IMR-90 (cell line): ENCODE results near the gene NKD1. TPM values are rescaled to one million over a fixed set of nuclear protein-coding genes. Genes with fewer than 3 reads are reported as not detected.

ENCODE experiments used
- ATAC-seq: fragments of 200-7000 bp; cut with Tn5 transposase; 2 replicates; pipeline ENCODE4 v1.9.1; 2020; ENCODE audit warnings: low read depth, mild to moderate bottlenecking, moderate library complexity
- BruUV-seq: library from RNA; stranded (reverse); fragments of 400-500 nt; replicated peaks from 2 replicates; lab custom pipeline; 2021; lab: Mats Ljungman, UMichigan
- CTCF ChIA-PET: fragments of 300-600 bp; formaldehyde crosslinking; extraction: SDS; loops from one replicate; lab custom pipeline; 2021; ENCODE audit warnings: antibody characterized with exemption; lab: Yijun Ruan, JAX
- POLR2A ChIA-PET: fragments of 300-600 bp; sonication (Branson Sonifier 250); formaldehyde crosslinking; loops from one replicate; lab custom pipeline; 2022; ENCODE audit warnings: antibody characterized with exemption; ENCODE audit not compliant: unreplicated experiment; lab: Charles Lee
- DNase-seq: peaks from one replicate; pipeline ENCODE4 v3.0.0; 2013
- H2AFZ ChIP-seq: replicated peaks from 2 replicates; pipeline ENCODE3; 2013; ENCODE audit warnings: low read length, mild to moderate bottlenecking; ENCODE audit not compliant: poor library complexity
- H2AK5ac ChIP-seq: 2 replicates; pipeline ENCODE4 v1.6.1; 2013; ENCODE audit warnings: low read depth, low read length, inconsistent platforms
- H2AK9ac ChIP-seq: replicated peaks from 2 replicates; pipeline ENCODE3; 2013; ENCODE audit warnings: mild to moderate bottlenecking, low read depth, low read length, moderate library complexity; ENCODE audit not compliant: poor library complexity
- H2BK120ac ChIP-seq: 2 replicates; pipeline ENCODE4 v1.6.1; 2013; ENCODE audit warnings: low read depth, low read length, inconsistent platforms
- H2BK15ac ChIP-seq: 3 replicates; pipeline ENCODE4 v1.6.1; 2013; ENCODE audit warnings: low read depth, low read length, inconsistent platforms
- H2BK20ac ChIP-seq: 2 replicates; pipeline ENCODE4 v1.6.1; 2013; ENCODE audit warnings: low read depth, mild to moderate bottlenecking, inconsistent platforms, low read length, moderate library complexity
- H2BK5ac ChIP-seq: 2 replicates; pipeline ENCODE4 v1.6.1; 2013; ENCODE audit warnings: mild to moderate bottlenecking, low read depth, low read length, inconsistent platforms; ENCODE audit not compliant: poor library complexity, severe bottlenecking
- H3K14ac ChIP-seq: replicated peaks from 2 replicates; pipeline ENCODE4 v1.6.1; 2013; ENCODE audit warnings: low read depth, low read length, inconsistent platforms
- H3K18ac ChIP-seq: 2 replicates; pipeline ENCODE4 v1.6.1; 2013; ENCODE audit warnings: low read depth, low read length, control low read depth
- H3K23ac ChIP-seq: 2 replicates; pipeline ENCODE4 v1.6.1; 2013; ENCODE audit warnings: low read depth, low read length, inconsistent platforms
- H3K27ac ChIP-seq: 2 replicates; pipeline ENCODE4 v1.5.1; 2013; ENCODE audit warnings: mild to moderate bottlenecking, control low read depth, low read length; ENCODE audit not compliant: insufficient read depth
- H3K27me3 ChIP-seq: 2 replicates; pipeline ENCODE4 v1.6.1; 2013; ENCODE audit warnings: low read length; ENCODE audit not compliant: control insufficient read depth, insufficient read depth
- H3K36me3 ChIP-seq: 2 replicates; pipeline ENCODE4 v1.6.1; 2013; ENCODE audit warnings: low read length, mixed read lengths; ENCODE audit not compliant: control insufficient read depth, insufficient read depth
- H3K4ac ChIP-seq: 2 replicates; pipeline ENCODE4 v1.6.1; 2013; ENCODE audit warnings: low read depth, low read length, inconsistent platforms
- H3K4me1 ChIP-seq: 2 replicates; pipeline ENCODE4 v1.6.1; 2013; ENCODE audit warnings: low read length, mixed read lengths; ENCODE audit not compliant: control insufficient read depth, insufficient read depth
- H3K4me2 ChIP-seq: 2 replicates; pipeline ENCODE4 v1.6.1; 2013; ENCODE audit warnings: low read depth, mild to moderate bottlenecking, control low read depth, low read length, moderate library complexity
- H3K4me3 ChIP-seq: 2 replicates; pipeline ENCODE4 v1.5.1; 2013; ENCODE audit warnings: low read depth, mild to moderate bottlenecking, control low read depth, low read length, moderate library complexity; ENCODE audit not compliant: insufficient read depth
- H3K56ac ChIP-seq: 2 replicates; pipeline ENCODE4 v1.6.1; 2013; ENCODE audit warnings: low read length, inconsistent platforms; ENCODE audit not compliant: insufficient read depth; ENCODE audit errors: extremely low read depth
- H3K79me1 ChIP-seq, 2 experiments: 2 replicates each; pipeline ENCODE4 v1.6.1; 2013; ENCODE audit warnings: low read length in 2 of 2, inconsistent platforms in 1 of 2, low read depth in 1 of 2
- H3K9ac ChIP-seq: 2 replicates; pipeline ENCODE4 v1.6.1; 2013; ENCODE audit warnings: low read depth, low read length, control low read depth
- H3K9me1 ChIP-seq: 2 replicates; pipeline ENCODE4 v1.6.1; 2013; ENCODE audit warnings: low read length, inconsistent platforms; ENCODE audit not compliant: insufficient read depth
- H3K9me3 ChIP-seq: 2 replicates; pipeline ENCODE4 v1.6.1; 2013; ENCODE audit warnings: low read length; ENCODE audit not compliant: control insufficient read depth, insufficient read depth
- H4K20me1 ChIP-seq: 2 replicates; pipeline ENCODE4 v1.6.1; 2013; ENCODE audit warnings: low read length, inconsistent platforms; ENCODE audit not compliant: insufficient read depth
- H4K5ac ChIP-seq: 2 replicates; pipeline ENCODE4 v1.6.1; 2013; ENCODE audit warnings: mild to moderate bottlenecking, low read depth, low read length, control low read depth
- H4K8ac ChIP-seq, 2 experiments: 2 replicates each; pipeline ENCODE4 v1.6.1; 2013; ENCODE audit warnings: low read depth in 2 of 2, low read length in 2 of 2, control low read depth in 1 of 2, inconsistent platforms in 1 of 2
- H4K91ac ChIP-seq: 2 replicates; pipeline ENCODE4 v1.6.1; 2013; ENCODE audit warnings: low read depth, low read length, inconsistent platforms; ENCODE audit not compliant: insufficient read depth
- BHLHE40 ChIP-seq: fragments of 150-350 bp; IDR thresholded peaks from 2 replicates; pipeline ENCODE4 v1.6.1; 2016; ENCODE audit warnings: mild to moderate bottlenecking, low read depth, low read length
- CEBPB ChIP-seq: IDR thresholded peaks from 2 replicates; pipeline ENCODE4 v1.6.1; 2012; ENCODE audit warnings: low read depth, low read length, improper control_type of control experiment
- ELK1 ChIP-seq: fragments of 150-350 bp; IDR thresholded peaks from 2 replicates; pipeline ENCODE4 v1.6.1; 2016; ENCODE audit warnings: low read depth, mild to moderate bottlenecking, low read length, moderate library complexity, borderline replicate concordance
- FOS ChIP-seq: fragments of 150-350 bp; IDR thresholded peaks from 2 replicates; pipeline ENCODE4 v1.6.1; 2016; ENCODE audit warnings: low read depth, low read length
- MAFK ChIP-seq: IDR thresholded peaks from 2 replicates; pipeline ENCODE4 v1.6.1; 2012; ENCODE audit warnings: low read depth, low read length, improper control_type of control experiment
- MAZ ChIP-seq: IDR thresholded peaks from 2 replicates; pipeline ENCODE4 v1.6.1; 2012; ENCODE audit warnings: low read depth, mild to moderate bottlenecking, low read length, improper control_type of control experiment, moderate library complexity, borderline replicate concordance
- NFE2L2 ChIP-seq: fragments of 150-350 bp; IDR thresholded peaks from 2 replicates; pipeline ENCODE4 v1.6.1; 2016; ENCODE audit warnings: low read depth, mild to moderate bottlenecking, low read length
- POLR2A ChIP-seq: IDR thresholded peaks from 2 replicates; pipeline ENCODE4 v1.6.1; 2012; ENCODE audit warnings: mild to moderate bottlenecking, low read depth, low read length
- RAD21 ChIP-seq: IDR thresholded peaks from 2 replicates; pipeline ENCODE4 v1.6.1; 2012; ENCODE audit warnings: low read length, improper control_type of control experiment
- RFX5 ChIP-seq: IDR thresholded peaks from 2 replicates; pipeline ENCODE4 v1.8.0; 2012; ENCODE audit warnings: low read depth, mild to moderate bottlenecking, low read length, moderate library complexity
- SMC3 ChIP-seq: fragments of 150-350 bp; IDR thresholded peaks from 2 replicates; pipeline ENCODE4 v1.6.1; 2016; ENCODE audit warnings: low read depth, mild to moderate bottlenecking, antibody characterized with exemption, low read length, moderate library complexity
- WGBS, 2 experiments: methylation state at CpG; one replicate each; pipeline versions ENCODE4 v1.1.5 to v1.1.7; 2013; ENCODE audit warnings: missing lambda C conversion rate in 2 of 2; ENCODE audit not compliant: insufficient read length in 1 of 2; ENCODE audit errors: extremely low coverage in 2 of 2; 5-methylcytosine and 5-hydroxymethylcytosine counted together
- dilution Hi-C: fragments of 300-500 bp; cut with HindIII; formaldehyde crosslinking; loops from one replicate; pipeline ENCODE4 v1.14.3; 2018; ENCODE audit warnings: low sequenced_read_pairs; ENCODE audit not compliant: unreplicated experiment
- in situ Hi-C: fragments of 300-500 bp; cut with MboI; formaldehyde crosslinking; loops from 3 replicates; pipeline ENCODE4 v1.14.3; 2019; ENCODE audit warnings: low sequenced_read_pairs, inconsistent platforms, mixed read lengths
- intact Hi-C: fragments of 100-400 bp; cut with micrococcal nuclease; formaldehyde crosslinking; loops from 2 replicates; pipeline ENCODE4 v1.10.0; 2022
- polyA plus RNA-seq, 3 experiments: library from polyadenylated mRNA; depleted of rRNA; stranded (reverse); fragments of >200 nt; gene quantifications; 2 replicates each; pipeline ENCODE4 v1.2.3, GENCODE V29; 2012; ENCODE audit warnings: low replicate concordance in 1 of 3
- total RNA-seq: library from RNA; depleted of rRNA; stranded (reverse); fragments of >200 nt; gene quantifications from 2 replicates; pipeline ENCODE4 v1.2.3, GENCODE V29; 2012
- TF ChIP-seq, protein P1 (sequence below): fragments of 150-350 bp; IDR thresholded peaks from 2 replicates; pipeline ENCODE4 v1.6.1; 2017; ENCODE audit warnings: mild to moderate bottlenecking, antibody characterized with exemption, low read length, low read depth

Gene NKD1
- total and polyA plus RNA-seq, 2 of the 4 experiments (the other 2 are of a cell fraction) = not detected

GRCh38 chr16:50538411-50539052 is 9.7 kb upstream of the NKD1 start:
- no peak for DNase-seq
- WGBS, 2 experiments = no CpG with 5 or more reads among the region's 11 CpGs
- BruUV-seq = no TSS peak

More at GRCh38 chr16:50538411-50539052, 9.7 kb upstream of the NKD1 start:
- Histone ChIP-seq H4K5ac (no peak overlapping the region), H2AK9ac (no peak overlapping the region), H2BK20ac (no peak overlapping the region), H2AFZ (no peak overlapping the region), H2BK120ac (no peak overlapping the region), H3K9me1 (no peaks in the 10 kb centered on the region), H4K91ac (no peak overlapping the region), H3K27ac (no peak overlapping the region), H3K4ac (no peak overlapping the region), H3K4me2 (no peak overlapping the region), H3K23ac (no peak overlapping the region), H3K27me3 (peaks cover 4% of the 10 kb centered on the region; the same call in 1 of the 2 replicates), H3K9me3 (no peaks in the 10 kb centered on the region), H3K18ac (no peak overlapping the region), H4K8ac (no peak overlapping the region), H2BK5ac (no peak overlapping the region), H4K20me1 (no peaks in the 10 kb centered on the region), H3K14ac (no peak overlapping the region), H3K36me3 (no peaks in the 10 kb centered on the region), H3K56ac (no peak overlapping the region), H3K9ac (no peak overlapping the region), H3K4me1 (no peaks in the 10 kb centered on the region), H3K79me1 (no peaks in the 10 kb centered on the region), H3K4me3 (no peak overlapping the region), H2AK5ac (no peak overlapping the region), H2BK15ac (no peak overlapping the region)
- POLR2A ChIA-PET = no interaction called here
- CTCF ChIA-PET = no interaction called here
- dilution Hi-C loops (no loop called here), intact Hi-C loops (no loop called here), in situ Hi-C loops (no loop called here)
- ATAC-seq = no peak
- TF ChIP-seq NFE2L2 (no peak), SMC3 (no peak), MAFK (no peak), POLR2A (no peak), RFX5 (no peak), FOS (no peak), MAZ (no peak), ELK1 (no peak), BHLHE40 (no peak), CEBPB (no peak), RAD21 (no peak)
- TF ChIP-seq, protein P1, sequence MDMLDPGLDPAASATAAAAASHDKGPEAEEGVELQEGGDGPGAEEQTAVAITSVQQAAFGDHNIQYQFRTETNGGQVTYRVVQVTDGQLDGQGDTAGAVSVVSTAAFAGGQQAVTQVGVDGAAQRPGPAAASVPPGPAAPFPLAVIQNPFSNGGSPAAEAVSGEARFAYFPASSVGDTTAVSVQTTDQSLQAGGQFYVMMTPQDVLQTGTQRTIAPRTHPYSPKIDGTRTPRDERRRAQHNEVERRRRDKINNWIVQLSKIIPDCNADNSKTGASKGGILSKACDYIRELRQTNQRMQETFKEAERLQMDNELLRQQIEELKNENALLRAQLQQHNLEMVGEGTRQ = no peak
